Uterus (tissue), 4 donors: Measurements from ENCODE around the gene RFESD. TPM values are rescaled to one million over a fixed set of nuclear protein-coding genes. Genes with fewer than 3 reads are reported as not detected.
A peak's percentile ranks its signal among the peaks of the same experiment; 100 is the strongest.

Source experiments
- DNase-seq, 2 donors: peaks; one replicate each; pipeline ENCODE4 v3.0.0-alpha.2; 2019 to 2020
- H3K27ac ChIP-seq, 2 donors: fragments of 200-600 bp; sonication (generic); 1 replicate in 1 of 2; 2 replicates in 1 of 2; pipeline ENCODE4 v1.5.1; 2016 to 2018
- H3K27me3 ChIP-seq, 2 donors: fragments of 200-600 bp; sonication (generic); one replicate each; pipeline ENCODE4 v1.5.1; 2018 to 2019; ENCODE audit warnings: control low read depth in 1 of 2
- H3K36me3 ChIP-seq, 2 donors: fragments of 200-600 bp; sonication (generic); one replicate each; pipeline ENCODE4 v1.5.1; 2019; ENCODE audit warnings: control low read depth in 1 of 2
- H3K4me1 ChIP-seq, 2 donors: fragments of 200-600 bp; sonication (generic); one replicate each; pipeline ENCODE4 v1.5.1; 2018 to 2019; ENCODE audit warnings: control low read depth in 1 of 2
- H3K4me3 ChIP-seq, 2 donors: fragments of 200-600 bp; sonication (generic); 1 replicate in 1 of 2; 2 replicates in 1 of 2; pipeline ENCODE4 v1.5.1; 2018 to 2019; ENCODE audit warnings: mild to moderate bottlenecking in 1 of 2
- H3K9me3 ChIP-seq, 2 donors: fragments of 200-600 bp; sonication (generic); one replicate each; pipeline ENCODE4 v1.5.1; 2019; ENCODE audit warnings: control low read depth in 1 of 2
- POLR2A ChIP-seq, 2 donors: fragments of 450-650 bp; IDR thresholded peaks; one replicate each; pipeline ENCODE4 v1.6.1; 2016; ENCODE audit warnings: antibody characterized with exemption in 2 of 2, mild to moderate bottlenecking in 1 of 2, moderate library complexity in 1 of 2
- intact Hi-C: fragments of 100-400 bp; cut with DNase I; formaldehyde crosslinking; loops from one replicate; pipeline ENCODE4 v1.15.1; 2023; ENCODE audit warnings: low total_unique reads
- total RNA-seq, 4 donors: library from RNA; depleted of rRNA in 3 of 4; stranded (reverse); fragments of >200 nt in 3 of 4; gene quantifications; one replicate each; pipeline versions ENCODE4 v1.1.0 to v1.2.4, GENCODE V29; 2014 to 2023
- TF ChIP-seq, protein P1 (sequence below), 4 experiments: fragments of 200-600 bp in 2 of 4; fragments of 450-650 bp in 2 of 4; sonication (generic) in 2 of 4; IDR thresholded peaks; one replicate each; pipeline ENCODE4 v1.5.1; 2016 to 2019; ENCODE audit warnings: antibody characterized with exemption in 4 of 4, mild to moderate bottlenecking in 2 of 4, moderate library complexity in 1 of 4
- donor health status: DM: yes; HTN: yes; CAD: no.

Gene RFESD
- total RNA-seq, 4 donors from 2014 or later: under 0.01 to 2.8 (median 2.2) TPM; not detected in 1

DNA sequence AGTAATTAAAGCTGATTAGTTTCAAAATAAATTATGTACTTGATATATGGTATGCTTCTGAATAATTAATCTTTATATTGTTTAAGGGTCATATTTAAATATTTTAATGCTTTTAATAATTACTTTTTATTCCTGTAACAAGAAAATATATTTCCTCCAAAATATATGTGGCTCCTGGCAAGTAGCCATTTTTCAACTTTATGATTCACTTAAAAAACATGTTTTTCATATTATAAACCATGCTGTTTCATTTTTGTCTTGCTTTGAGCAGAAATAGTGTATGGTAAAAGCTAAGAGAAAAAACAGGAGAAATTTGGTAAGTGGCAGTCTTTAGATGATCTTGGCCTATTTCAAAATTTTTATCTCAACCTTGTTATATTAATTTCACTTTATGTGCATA is 21.6 kb downstream of the RFESD start:
- no peak for DNase-seq
- Histone ChIP-seq H3K4me3 (no peak overlapping the region), H3K36me3 (no peaks in the 10 kb centered on the region), H3K9me3 (no peaks in the 10 kb centered on the region), H3K27ac (no peak overlapping the region), H3K27me3 (no peaks in the 10 kb centered on the region), H3K4me1 (no peaks in the 10 kb centered on the region)
- intact Hi-C loops: no loop called here
- TF ChIP-seq POLR2A (IDR thresholded peaks at IDR 0.05): no peak
- TF ChIP-seq, protein P1, sequence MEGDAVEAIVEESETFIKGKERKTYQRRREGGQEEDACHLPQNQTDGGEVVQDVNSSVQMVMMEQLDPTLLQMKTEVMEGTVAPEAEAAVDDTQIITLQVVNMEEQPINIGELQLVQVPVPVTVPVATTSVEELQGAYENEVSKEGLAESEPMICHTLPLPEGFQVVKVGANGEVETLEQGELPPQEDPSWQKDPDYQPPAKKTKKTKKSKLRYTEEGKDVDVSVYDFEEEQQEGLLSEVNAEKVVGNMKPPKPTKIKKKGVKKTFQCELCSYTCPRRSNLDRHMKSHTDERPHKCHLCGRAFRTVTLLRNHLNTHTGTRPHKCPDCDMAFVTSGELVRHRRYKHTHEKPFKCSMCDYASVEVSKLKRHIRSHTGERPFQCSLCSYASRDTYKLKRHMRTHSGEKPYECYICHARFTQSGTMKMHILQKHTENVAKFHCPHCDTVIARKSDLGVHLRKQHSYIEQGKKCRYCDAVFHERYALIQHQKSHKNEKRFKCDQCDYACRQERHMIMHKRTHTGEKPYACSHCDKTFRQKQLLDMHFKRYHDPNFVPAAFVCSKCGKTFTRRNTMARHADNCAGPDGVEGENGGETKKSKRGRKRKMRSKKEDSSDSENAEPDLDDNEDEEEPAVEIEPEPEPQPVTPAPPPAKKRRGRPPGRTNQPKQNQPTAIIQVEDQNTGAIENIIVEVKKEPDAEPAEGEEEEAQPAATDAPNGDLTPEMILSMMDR (IDR thresholded peaks at IDR 0.05): no peak

DNA sequence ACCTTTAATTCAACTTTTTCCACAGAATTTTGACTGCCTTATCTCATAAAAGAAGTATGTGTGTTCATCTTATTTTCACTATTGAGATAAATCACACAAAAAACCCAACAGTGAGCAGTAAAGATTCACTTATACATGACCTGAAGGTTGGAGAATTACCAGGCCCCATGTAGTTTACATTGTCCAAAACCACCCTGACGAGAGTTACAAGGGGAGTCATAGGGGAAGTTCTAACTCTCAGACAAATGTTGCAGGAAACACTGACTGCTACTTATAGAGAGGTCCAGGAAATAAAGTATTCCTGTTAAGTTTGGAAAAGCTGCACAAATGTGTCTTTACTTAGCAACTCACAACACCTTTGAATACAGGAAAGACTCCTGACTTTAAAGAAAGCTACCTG is 22.2 kb downstream of the RFESD start:
- TF ChIP-seq POLR2A (IDR thresholded peaks at IDR 0.05): no peak
- intact Hi-C loops: no loop called here
- H3K36me3 ChIP-seq: no peaks in the 10 kb centered on the region
- no peaks in the 10 kb centered on the region for H3K4me1 ChIP-seq
- no peaks in the 10 kb centered on the region for H3K27me3 ChIP-seq
- H3K9me3 ChIP-seq: no peaks in the 10 kb centered on the region
- no peak overlapping the region for H3K4me3 ChIP-seq
- H3K27ac ChIP-seq: peak overlapping the region in 1 of 2 donors; percentile 40
- no peak for DNase-seq

DNA sequence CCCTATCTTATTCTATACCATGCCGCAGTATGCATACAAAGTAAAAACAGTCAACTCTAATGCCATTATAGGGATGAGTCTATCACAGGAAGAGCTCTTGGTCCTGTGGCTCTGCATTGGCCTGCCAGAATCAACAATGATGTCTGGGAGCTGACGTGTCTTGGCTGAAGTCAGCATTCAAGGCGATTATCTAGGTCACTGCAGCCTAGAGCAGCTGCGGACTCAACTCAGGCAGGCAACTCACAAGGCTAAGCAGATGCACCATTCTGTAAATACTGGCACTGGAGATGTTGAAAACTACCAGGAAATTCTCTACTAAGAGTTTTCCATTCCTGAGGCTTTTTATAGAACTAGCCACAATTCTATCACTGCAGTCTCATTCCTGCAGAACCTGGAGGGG is 23.0 kb downstream of the RFESD start:
- intact Hi-C loops: no loop called here
- H3K27ac ChIP-seq: peak overlapping the region; percentile 49 to 50

DNA sequence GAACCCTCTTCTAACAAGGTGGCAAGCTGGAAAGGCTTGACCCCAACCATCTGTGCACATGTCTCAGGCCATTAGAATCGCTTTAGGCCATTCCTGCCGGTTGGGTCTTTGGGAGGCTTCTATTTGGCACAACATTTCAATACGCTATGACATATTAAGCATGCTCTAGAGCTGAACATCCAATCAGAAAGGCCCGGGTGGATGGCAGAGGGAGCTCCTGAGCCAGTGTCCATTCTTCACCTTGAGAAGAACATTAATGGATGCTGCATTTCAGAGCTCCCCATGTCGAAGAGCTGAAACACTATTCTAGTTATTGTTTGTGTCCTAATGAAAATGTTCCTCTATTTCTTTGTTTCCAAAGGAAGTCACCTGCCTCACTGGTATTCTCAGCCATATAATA is 23.4 kb downstream of the RFESD start:
- Histone ChIP-seq H3K9me3 (no peaks in the 10 kb centered on the region), H3K27me3 (no peaks in the 10 kb centered on the region), H3K4me3 (no peak overlapping the region), H3K27ac (peak overlapping the region; percentile 49 to 50), H3K36me3 (no peaks in the 10 kb centered on the region), H3K4me1 (no peaks in the 10 kb centered on the region)
- intact Hi-C loops: no loop called here
- no peak for TF ChIP-seq POLR2A (IDR thresholded peaks at IDR 0.05)
- TF ChIP-seq, protein P1 (IDR thresholded peaks at IDR 0.05): no peak
- DNase-seq: no peak

More for the DNA sequence above, 23.0 kb downstream of the RFESD start:
- H3K4me1 ChIP-seq: no peaks in the 10 kb centered on the region
- peak; percentile 73 to 77 for DNase-seq
- H3K4me3 ChIP-seq: no peak overlapping the region
- H3K9me3 ChIP-seq: no peaks in the 10 kb centered on the region
- no peak for TF ChIP-seq POLR2A (IDR thresholded peaks at IDR 0.05)
- TF ChIP-seq, protein P1 (IDR thresholded peaks at IDR 0.05): no peak
- H3K27me3 ChIP-seq: no peaks in the 10 kb centered on the region
- H3K36me3 ChIP-seq: no peaks in the 10 kb centered on the region

DNA sequence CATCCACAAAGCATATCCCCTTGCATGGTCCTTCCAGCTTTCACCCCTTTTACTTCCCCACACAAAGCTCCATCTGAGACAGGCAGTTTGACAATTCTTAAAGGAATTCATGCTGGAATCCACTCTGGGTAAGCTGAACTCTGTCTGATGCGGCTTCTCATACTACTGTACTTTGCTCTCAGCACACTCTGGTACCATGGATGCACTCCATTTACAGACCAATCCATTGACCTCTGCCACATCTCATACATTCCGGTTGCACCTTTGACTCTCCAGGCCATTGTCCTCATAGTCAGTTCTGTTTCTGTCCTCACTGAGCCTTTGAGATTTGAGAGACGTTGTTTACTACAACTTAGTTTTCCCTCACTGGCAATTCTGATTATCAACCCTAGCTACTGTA is 24.0 kb downstream of the RFESD start:
- no peak for DNase-seq
- intact Hi-C loops: no loop called here
- no peaks in the 10 kb centered on the region for H3K9me3 ChIP-seq
- no peaks in the 10 kb centered on the region for H3K4me1 ChIP-seq
- H3K27ac ChIP-seq: peak overlapping the region in 1 of 2 donors; percentile 50
- H3K27me3 ChIP-seq: no peaks in the 10 kb centered on the region
- no peaks in the 10 kb centered on the region for H3K36me3 ChIP-seq
- no peak for TF ChIP-seq POLR2A (IDR thresholded peaks at IDR 0.05)
- TF ChIP-seq, protein P1 (IDR thresholded peaks at IDR 0.05): no peak
- no peak overlapping the region for H3K4me3 ChIP-seq

DNA sequence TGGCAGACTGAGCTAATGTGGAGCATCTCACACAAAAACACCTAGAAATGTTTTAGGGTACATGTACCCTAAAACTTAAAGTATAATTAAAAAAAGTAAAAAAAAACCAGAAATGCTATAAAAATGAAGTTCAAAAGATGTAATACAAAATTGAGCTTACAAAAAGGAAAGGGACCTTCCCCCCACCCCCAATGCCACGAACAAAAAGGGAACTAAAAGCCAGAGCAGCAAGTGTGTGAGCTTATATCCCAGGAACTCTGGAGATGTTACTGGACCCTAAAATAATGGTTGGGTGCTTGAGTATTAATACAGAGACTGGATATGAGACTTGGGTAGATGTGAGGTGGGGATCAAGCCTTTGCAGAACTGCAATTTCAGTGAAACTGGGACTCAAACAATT is 25.2 kb downstream of the RFESD start:
- intact Hi-C loops: no loop called here

More for the DNA sequence above, 25.2 kb downstream of the RFESD start:
- Histone ChIP-seq H3K9me3 (no peaks in the 10 kb centered on the region), H3K36me3 (no peaks in the 10 kb centered on the region), H3K27me3 (no peaks in the 10 kb centered on the region), H3K4me3 (no peak overlapping the region), H3K4me1 (no peaks in the 10 kb centered on the region), H3K27ac (no peak overlapping the region)
- DNase-seq: no peak
- TF ChIP-seq, protein P1 (IDR thresholded peaks at IDR 0.05): no peak
- no peak for TF ChIP-seq POLR2A (IDR thresholded peaks at IDR 0.05)
